ENCODE results near the gene C10orf71.

DNA sequence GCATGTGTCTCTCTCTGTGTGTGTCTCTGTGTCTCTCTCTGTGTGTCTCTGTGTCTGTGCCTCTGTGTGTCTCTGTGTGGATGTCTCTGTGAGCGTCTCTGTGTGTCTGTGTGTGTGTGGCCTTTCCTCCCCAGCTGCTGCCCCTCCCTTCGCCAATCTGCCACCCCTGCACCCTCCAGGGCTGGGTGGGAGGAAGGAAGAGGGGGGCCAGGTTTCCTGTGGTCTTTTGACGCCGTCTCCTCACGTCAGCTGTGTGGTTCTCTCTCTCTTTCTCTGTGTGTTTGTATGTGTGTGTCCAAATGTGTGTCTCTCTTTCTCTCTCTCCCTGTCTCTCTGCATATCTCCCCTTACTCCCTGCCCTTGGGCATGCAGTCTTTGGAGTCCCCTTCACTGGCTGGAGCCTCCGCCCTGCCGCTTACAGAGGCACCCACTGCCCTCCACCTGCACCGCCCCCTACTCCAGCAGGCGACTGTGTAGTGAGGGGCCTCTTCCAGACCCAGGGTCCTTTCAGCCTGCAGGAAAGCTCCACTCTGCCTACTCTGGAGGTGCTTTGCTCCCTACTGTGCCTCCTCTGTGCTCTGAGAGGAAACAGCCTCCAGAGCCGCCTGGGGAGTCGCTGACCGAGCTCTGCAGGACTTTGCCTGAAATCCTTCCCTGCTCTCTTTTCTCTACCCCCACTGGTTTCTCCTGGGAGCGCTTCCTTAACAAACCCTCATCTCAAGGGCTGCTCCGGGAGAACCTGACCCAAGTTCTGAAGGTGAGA is 44.2 kb upstream of the C10orf71 start:
- TF ChIP-seq POLR2AphosphoS5 (IDR thresholded peaks at IDR 0.05; ENCODE audit: low read depth, low read length): no peak
- TF ChIP-seq, protein P1, sequence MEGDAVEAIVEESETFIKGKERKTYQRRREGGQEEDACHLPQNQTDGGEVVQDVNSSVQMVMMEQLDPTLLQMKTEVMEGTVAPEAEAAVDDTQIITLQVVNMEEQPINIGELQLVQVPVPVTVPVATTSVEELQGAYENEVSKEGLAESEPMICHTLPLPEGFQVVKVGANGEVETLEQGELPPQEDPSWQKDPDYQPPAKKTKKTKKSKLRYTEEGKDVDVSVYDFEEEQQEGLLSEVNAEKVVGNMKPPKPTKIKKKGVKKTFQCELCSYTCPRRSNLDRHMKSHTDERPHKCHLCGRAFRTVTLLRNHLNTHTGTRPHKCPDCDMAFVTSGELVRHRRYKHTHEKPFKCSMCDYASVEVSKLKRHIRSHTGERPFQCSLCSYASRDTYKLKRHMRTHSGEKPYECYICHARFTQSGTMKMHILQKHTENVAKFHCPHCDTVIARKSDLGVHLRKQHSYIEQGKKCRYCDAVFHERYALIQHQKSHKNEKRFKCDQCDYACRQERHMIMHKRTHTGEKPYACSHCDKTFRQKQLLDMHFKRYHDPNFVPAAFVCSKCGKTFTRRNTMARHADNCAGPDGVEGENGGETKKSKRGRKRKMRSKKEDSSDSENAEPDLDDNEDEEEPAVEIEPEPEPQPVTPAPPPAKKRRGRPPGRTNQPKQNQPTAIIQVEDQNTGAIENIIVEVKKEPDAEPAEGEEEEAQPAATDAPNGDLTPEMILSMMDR (IDR thresholded peaks at IDR 0.05): no peak
- TF ChIP-seq TCF7L2 (IDR thresholded peaks at IDR 0.05; ENCODE audit: low read depth, low read length): no peak
- TF ChIP-seq REST (IDR thresholded peaks at IDR 0.05; ENCODE audit: insufficient read depth in 1 of 2, low read depth in 2 of 2, low read length in 1 of 2): no peak
- TF ChIP-seq SIN3A (IDR thresholded peaks at IDR 0.05; ENCODE audit: borderline replicate concordance, insufficient read depth, low read depth, low read length): no peak
